OCI-LY1 (cell line): ENCODE measurements around the gene OR5D14.

Experiments used
- EZH2 ChIP-seq: fragments of 200-600 bp; sonication (generic), shearing (Covaris generic); IDR thresholded peaks from 2 replicates; pipeline ENCODE4 v1.8.0; 2017; ENCODE audit warnings: borderline replicate concordance, mixed run types, mild to moderate bottlenecking, antibody characterized with exemption, low read length, moderate library complexity, mixed read lengths
- TF ChIP-seq, protein P1 (sequence below): fragments of 200-600 bp; sonication (generic), shearing (Covaris generic); IDR thresholded peaks from 2 replicates; pipeline ENCODE4 v1.5.1; 2017; ENCODE audit warnings: mild to moderate bottlenecking, antibody characterized with exemption, low read length, moderate library complexity, mixed read lengths

DNA sequence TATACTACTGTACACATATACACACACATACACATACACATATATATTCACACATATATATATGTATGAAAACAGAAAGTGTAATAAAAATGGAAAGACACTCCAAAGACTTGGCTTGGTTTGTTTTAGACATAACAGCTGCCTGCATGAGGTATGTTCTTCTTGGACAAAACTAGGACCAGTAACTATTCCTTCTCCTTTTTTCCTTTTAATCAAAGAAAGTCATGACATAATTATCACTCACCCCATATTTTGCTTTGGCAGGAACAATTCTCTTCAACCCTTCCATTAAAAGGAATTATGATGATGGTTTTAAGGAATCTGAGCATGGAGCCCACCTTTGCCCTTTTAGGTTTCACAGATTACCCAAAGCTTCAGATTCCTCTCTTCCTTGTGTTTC is at the start of gene OR5D14:
- TF ChIP-seq, protein P1, sequence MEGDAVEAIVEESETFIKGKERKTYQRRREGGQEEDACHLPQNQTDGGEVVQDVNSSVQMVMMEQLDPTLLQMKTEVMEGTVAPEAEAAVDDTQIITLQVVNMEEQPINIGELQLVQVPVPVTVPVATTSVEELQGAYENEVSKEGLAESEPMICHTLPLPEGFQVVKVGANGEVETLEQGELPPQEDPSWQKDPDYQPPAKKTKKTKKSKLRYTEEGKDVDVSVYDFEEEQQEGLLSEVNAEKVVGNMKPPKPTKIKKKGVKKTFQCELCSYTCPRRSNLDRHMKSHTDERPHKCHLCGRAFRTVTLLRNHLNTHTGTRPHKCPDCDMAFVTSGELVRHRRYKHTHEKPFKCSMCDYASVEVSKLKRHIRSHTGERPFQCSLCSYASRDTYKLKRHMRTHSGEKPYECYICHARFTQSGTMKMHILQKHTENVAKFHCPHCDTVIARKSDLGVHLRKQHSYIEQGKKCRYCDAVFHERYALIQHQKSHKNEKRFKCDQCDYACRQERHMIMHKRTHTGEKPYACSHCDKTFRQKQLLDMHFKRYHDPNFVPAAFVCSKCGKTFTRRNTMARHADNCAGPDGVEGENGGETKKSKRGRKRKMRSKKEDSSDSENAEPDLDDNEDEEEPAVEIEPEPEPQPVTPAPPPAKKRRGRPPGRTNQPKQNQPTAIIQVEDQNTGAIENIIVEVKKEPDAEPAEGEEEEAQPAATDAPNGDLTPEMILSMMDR, result no peak
- no peak for TF ChIP-seq EZH2
